OCI-LY7 (cell line): ENCODE measurements around the gene ANO10.

Experiments used
- CTCF ChIP-seq: fragments of 200-600 bp; sonication (generic); conservative IDR thresholded peaks from 2 replicates; pipeline ENCODE4 v1.5.1; 2014; ENCODE audit warnings: mild to moderate bottlenecking, antibody characterized with exemption, low read length, moderate library complexity, mixed read lengths
- EZH2phosphoT487 ChIP-seq: fragments of 200-600 bp; sonication (generic); IDR thresholded peaks from 2 replicates; pipeline ENCODE4 v1.6.1; 2018; ENCODE audit warnings: low read depth, borderline replicate concordance, mild to moderate bottlenecking, mixed run types, antibody characterized with exemption, low read length, moderate library complexity, mixed read lengths

- no peak for TF ChIP-seq CTCF
- TF ChIP-seq EZH2phosphoT487 = no peak
Measured at GRCh38 chr3:43389388-43390254, 232.2 kb downstream of the ANO10 start.
